22Rv1 (cell line): ENCODE data around the gene EPAS1.

Experiments
- H3K27ac ChIP-seq: fragments of 450-650 bp; 2 replicates; pipeline ENCODE4 v1.5.1; 2017
- CTCF ChIP-seq: fragments of 450-650 bp; IDR thresholded peaks from 2 replicates; pipeline ENCODE4 v1.5.1; 2017; ENCODE audit warnings: mild to moderate bottlenecking
- ZFX ChIP-seq: fragments of 450-650 bp; IDR thresholded peaks from 2 replicates; pipeline ENCODE4 v1.6.1; 2017; ENCODE audit warnings: antibody characterized with exemption, borderline replicate concordance

EPAS1 gene

GRCh38 chr2:46331109-46331766, 34.0 kb downstream of the EPAS1 start:
- no peak overlapping the region for H3K27ac ChIP-seq
- TF ChIP-seq ZFX (no peak), CTCF (no peak)

GRCh38 chr2:46332686-46333281, 35.6 kb downstream of the EPAS1 start:
- no peak overlapping the region for H3K27ac ChIP-seq

GRCh38 chr2:46333912-46334311, 36.7 kb downstream of the EPAS1 start:
- no peak overlapping the region for H3K27ac ChIP-seq
- TF ChIP-seq CTCF (no peak), ZFX (no peak)

More at GRCh38 chr2:46332686-46333281, 35.6 kb downstream of the EPAS1 start:
- TF ChIP-seq ZFX (no peak), CTCF (no peak)

- TF ChIP-seq ZFX (no peak), CTCF (no peak)
- H3K27ac ChIP-seq = no peak overlapping the region
These were observed 37.4 kb downstream of the EPAS1 start for GRCh38 chr2:46334389-46335271.

GRCh38 chr2:46335391-46336282, 38.4 kb downstream of the EPAS1 start:
- H3K27ac ChIP-seq = no peak overlapping the region
- no peak for TF ChIP-seq ZFX
- TF ChIP-seq CTCF = no peak

GRCh38 chr2:46336283-46336959, 39.2 kb downstream of the EPAS1 start:
- TF ChIP-seq ZFX = no peak
- TF ChIP-seq CTCF = no peak
- H3K27ac ChIP-seq = no peak overlapping the region
